CD4-positive, alpha-beta T cell (primary cell): ENCODE data around the gene HUWE1. TPM values are rescaled to one million over a fixed set of nuclear protein-coding genes. Genes with fewer than 3 reads are reported as not detected.

ENCODE experiments used
- ATAC-seq: fragments of 200-7000 bp; cut with Tn5 transposase; one replicate; pipeline ENCODE4 v1.10.0; 2022; ENCODE audit warnings: mild to moderate bottlenecking; ENCODE audit not compliant: poor library complexity
- CTCF ChIA-PET: fragments of 350-600 bp; sonication (Branson Sonifier 250); formaldehyde crosslinking; loops from one replicate; lab custom pipeline; 2021; ENCODE audit warnings: antibody characterized with exemption, inconsistent platforms; lab: Charles Lee
- POLR2A ChIA-PET: fragments of 350-600 bp; sonication (Branson Sonifier 250); formaldehyde crosslinking; loops from one replicate; lab custom pipeline; 2021; ENCODE audit warnings: antibody characterized with exemption, inconsistent platforms; lab: Charles Lee
- DNase-seq, 14 experiments: peaks; one replicate each; pipeline ENCODE4 v3.0.0-alpha.2; 2013 to 2020; ENCODE audit warnings: mixed read lengths in 2 of 14
- H3K27ac ChIP-seq, 2 donors: one replicate each; pipeline versions ENCODE4 v1.5.1 to v1.7.0; 2013; ENCODE audit warnings: low read length in 2 of 2, low read depth in 1 of 2, mild to moderate bottlenecking in 1 of 2
- H3K27me3 ChIP-seq, 2 experiments: 1 replicate in 1 of 2; 2 replicates in 1 of 2; pipeline versions ENCODE4 v1.6.1 to v1.7.0; 2013; ENCODE audit warnings: low read length in 2 of 2, control low read depth in 1 of 2, mild to moderate bottlenecking in 1 of 2, moderate library complexity in 1 of 2; ENCODE audit not compliant: insufficient read depth in 2 of 2, control insufficient read depth in 1 of 2
- H3K36me3 ChIP-seq: one replicate; pipeline ENCODE4 v1.6.1; 2013; ENCODE audit warnings: low read length, control low read depth; ENCODE audit not compliant: insufficient read depth
- H3K4me1 ChIP-seq: one replicate; pipeline ENCODE4 v1.6.1; 2013; ENCODE audit warnings: low read length, control low read depth; ENCODE audit not compliant: insufficient read depth
- H3K4me3 ChIP-seq: one replicate; pipeline ENCODE4 v1.5.1; 2013; ENCODE audit warnings: mild to moderate bottlenecking, low read length, moderate library complexity
- H3K9me3 ChIP-seq, 2 experiments: 1 replicate in 1 of 2; 2 replicates in 1 of 2; pipeline versions ENCODE4 v1.6.1 to v1.7.0; 2013; ENCODE audit warnings: low read length in 2 of 2, mild to moderate bottlenecking in 2 of 2, control low read depth in 1 of 2, moderate library complexity in 1 of 2; ENCODE audit not compliant: control insufficient read depth in 1 of 2, insufficient read depth in 1 of 2
- H3K27ac Mint-ChIP-seq: one replicate; pipeline ENCODE4 v1.8.0; 2020; ENCODE audit warnings: mixed read lengths
- H3K27me3 Mint-ChIP-seq: one replicate; pipeline ENCODE4 v1.8.0; 2021; ENCODE audit warnings: mixed read lengths
- H3K36me3 Mint-ChIP-seq: one replicate; pipeline ENCODE4 v1.8.0; 2021; ENCODE audit warnings: low read depth, mixed read lengths
- H3K4me1 Mint-ChIP-seq: one replicate; pipeline ENCODE4 v1.8.0; 2021; ENCODE audit warnings: low read depth, mixed read lengths
- H3K4me3 Mint-ChIP-seq: one replicate; pipeline ENCODE4 v1.8.0; 2020; ENCODE audit warnings: mild to moderate bottlenecking, mixed read lengths
- H3K9me3 Mint-ChIP-seq: one replicate; pipeline ENCODE4 v1.8.0; 2020; ENCODE audit warnings: mixed read lengths
- CTCF ChIP-seq: fragments of 200-600 bp; IDR thresholded peaks from one replicate; pipeline ENCODE4 v1.8.0; 2022; ENCODE audit warnings: antibody characterized with exemption, mild to moderate bottlenecking
- intact Hi-C, 2 experiments: fragments of 100-400 bp; cut with DNase I in 1 of 2; cut with micrococcal nuclease in 1 of 2; formaldehyde crosslinking; loops; one replicate each; pipeline versions ENCODE4 v1.15.1 to v1.9.0; 2023 to 2025; cut with DNase I, micrococcal nuclease
- microRNA-seq: library from miRNA; unstranded; fragments of <30 nt; microRNA quantifications from one replicate; pipeline ENCODE4 v1.2.0, GENCODE V29; 2021; ENCODE audit warnings: borderline microRNAs expressed, borderline replicate concordance
- total RNA-seq, 174 experiments: library from RNA in 2 of 174; stranded (reverse) in 2 of 174; gene quantifications; one replicate each; pipeline ENCODE4 v1.2.3 and lab custom pipeline; 2021 to 2026

HUWE1 gene
- total RNA-seq, 2 experiments from 2014 or later, result 127 TPM

GRCh38 chrX:53486285-53486684 lies 200.2 kb downstream of the HUWE1 start:
- CTCF ChIA-PET, result no interaction called here
- intact Hi-C loops, result no loop called here

GRCh38 chrX:53483838-53484405 lies 202.6 kb downstream of the HUWE1 start:
- H3K27me3 Mint-ChIP-seq, result peaks cover 9% of the 10 kb centered on the region
- Histone ChIP-seq H3K36me3 (no peaks in the 10 kb centered on the region), H3K4me3 (no peak overlapping the region), H3K4me1 (peaks cover 3% of the 10 kb centered on the region), H3K9me3 (no peaks in the 10 kb centered on the region), H3K27ac (no peak overlapping the region), H3K27me3 (no peaks in the 10 kb centered on the region)
- no peak overlapping the region for H3K4me3 Mint-ChIP-seq
- no peaks in the 10 kb centered on the region for H3K36me3 Mint-ChIP-seq
- POLR2A ChIA-PET, result no interaction called here
- no peak for TF ChIP-seq CTCF
- H3K4me1 Mint-ChIP-seq, result no peaks in the 10 kb centered on the region
- no peaks in the 10 kb centered on the region for H3K9me3 Mint-ChIP-seq
- CTCF ChIA-PET, result interaction anchor here (1.2 kb wide), 1 partner anchor 171 kb away, joined by 4 read pairs; no protein-coding TSS in a partner anchor
- ATAC-seq, result no peak
- intact Hi-C loops, result loop anchor here in 1 of 2 experiments (2.0 to 5.0 kb wide), 2 partner anchors 165 to 197 kb away; no protein-coding TSS in a partner anchor
- no peak overlapping the region for H3K27ac Mint-ChIP-seq
- no peak for DNase-seq

More at GRCh38 chrX:53486285-53486684, 200.2 kb downstream of the HUWE1 start:
- Histone ChIP-seq H3K9me3 (no peaks in the 10 kb centered on the region), H3K27ac (no peak overlapping the region), H3K36me3 (no peaks in the 10 kb centered on the region), H3K4me1 (peaks cover 3% of the 10 kb centered on the region), H3K27me3 (no peaks in the 10 kb centered on the region), H3K4me3 (no peak overlapping the region)
- H3K9me3 Mint-ChIP-seq, result no peaks in the 10 kb centered on the region
- H3K27ac Mint-ChIP-seq, result no peak overlapping the region
- no peaks in the 10 kb centered on the region for H3K36me3 Mint-ChIP-seq
- DNase-seq (no peak), ATAC-seq (no peak)
- peaks cover 10% of the 10 kb centered on the region for H3K27me3 Mint-ChIP-seq
- no peaks in the 10 kb centered on the region for H3K4me1 Mint-ChIP-seq
- POLR2A ChIA-PET, result no interaction called here
- TF ChIP-seq CTCF, result no peak
- no peak overlapping the region for H3K4me3 Mint-ChIP-seq

GRCh38 chrX:53483416-53483815 lies 203.1 kb downstream of the HUWE1 start:
- no peak overlapping the region for H3K4me3 Mint-ChIP-seq
- no peaks in the 10 kb centered on the region for H3K9me3 ChIP-seq
- POLR2A ChIA-PET, result no interaction called here
- H3K27ac ChIP-seq, result no peak overlapping the region
- H3K27me3 Mint-ChIP-seq, result peaks cover 9% of the 10 kb centered on the region
- intact Hi-C loops, result loop anchor here in 1 of 2 experiments (2.0 to 5.0 kb wide), 2 partner anchors 165 to 196 kb away; no protein-coding TSS in a partner anchor
- H3K4me3 ChIP-seq, result no peak overlapping the region
- no peaks in the 10 kb centered on the region for H3K27me3 ChIP-seq
- DNase-seq, result no peak
- no peak overlapping the region for H3K27ac Mint-ChIP-seq
- no peaks in the 10 kb centered on the region for H3K9me3 Mint-ChIP-seq
- ATAC-seq, result no peak
- H3K4me1 ChIP-seq, result peaks cover 3% of the 10 kb centered on the region
- no peak for TF ChIP-seq CTCF
- no peaks in the 10 kb centered on the region for H3K4me1 Mint-ChIP-seq
- CTCF ChIA-PET, result interaction anchor here (1.2 kb wide), 1 partner anchor 171 kb away, joined by 4 read pairs; no protein-coding TSS in a partner anchor
- no peaks in the 10 kb centered on the region for H3K36me3 Mint-ChIP-seq
- H3K36me3 ChIP-seq, result no peaks in the 10 kb centered on the region

Small RNA genes lying within 50 kb of the gene (microRNA-seq; reads per million reads assigned to microRNA genes)
- gene MIR98, result 1,196 reads per million, percentile 87 among the genes with 10 or more reads in this experiment
- gene MIRLET7F2, result 1,894 reads per million, percentile 89 among the genes with 10 or more reads in this experiment
